ENCODE data around the gene ZNF81. TPM values are rescaled to one million over a fixed set of nuclear protein-coding genes. Genes with fewer than 3 reads are reported as not detected.
"Not testable (repeated sequence)": the region's sequence is repeated elsewhere in the genome, so short reads cannot be mapped to it uniquely, and the experiment has no call there.

ZNF81 gene
- total RNA-seq, 1 donor from 2014 or later = 2.8 TPM

DNA sequence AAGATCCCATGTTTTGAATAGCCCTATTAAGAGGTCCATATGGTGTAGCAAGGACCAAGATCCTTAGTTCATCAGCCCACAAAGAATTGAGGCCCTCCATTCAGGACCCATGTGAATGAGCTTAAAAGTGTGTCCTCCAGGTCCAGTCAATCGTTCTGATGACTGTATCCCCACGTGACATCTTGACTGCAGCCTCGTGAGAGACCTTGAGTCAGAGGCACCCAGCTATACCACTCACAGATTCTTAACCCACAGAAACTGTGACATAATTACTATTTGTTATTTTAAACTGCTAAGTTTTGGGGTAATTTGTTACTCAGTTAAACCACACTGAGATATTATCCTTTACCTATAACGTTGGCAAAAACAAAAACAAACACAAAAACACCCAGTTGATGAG, 104.7 kb downstream of the ZNF81 start:
- Histone ChIP-seq H3K4me1 (no peaks in the 10 kb centered on the region), H3K27me3 (no peaks in the 10 kb centered on the region), H3K4me3 (no peak overlapping the region), H3K36me3 (no peaks in the 10 kb centered on the region), H3K27ac (no peak overlapping the region), H3K9me3 (peaks cover 0 to 5% of the 10 kb centered on the region in 2 donors)
- no peak for TF ChIP-seq CTCF (IDR thresholded peaks at IDR 0.05)
- no peak for DNase-seq (ENCODE audit: low spot score in 2 of 2)
- intact Hi-C loops (cut with DNase I) = no loop called here

GRCh38 chrX:47955295-47955694, 118.6 kb downstream of the ZNF81 start:
- intact Hi-C loops (cut with DNase I) = not testable (repeated sequence)

GRCh38 chrX:47956016-47956415, 119.3 kb downstream of the ZNF81 start:
- no peak overlapping the region for H3K4me3 ChIP-seq
- no peaks in the 10 kb centered on the region for H3K4me1 ChIP-seq
- no peak for DNase-seq (ENCODE audit: low spot score in 2 of 2)
- H3K27ac ChIP-seq = no peak overlapping the region
- no peaks in the 10 kb centered on the region for H3K36me3 ChIP-seq
- TF ChIP-seq CTCF (IDR thresholded peaks at IDR 0.05) = no peak
- intact Hi-C loops (cut with DNase I) = no loop called here
- no peaks in the 10 kb centered on the region for H3K27me3 ChIP-seq
- no peaks in the 10 kb centered on the region for H3K9me3 ChIP-seq

More at GRCh38 chrX:47955295-47955694, 118.6 kb downstream of the ZNF81 start:
- not testable (repeated sequence) for H3K27me3 ChIP-seq; DNase-seq (ENCODE audit: low spot score in 2 of 2); H3K36me3 ChIP-seq; H3K4me1 ChIP-seq; H3K27ac ChIP-seq; H3K9me3 ChIP-seq; H3K4me3 ChIP-seq

DNA sequence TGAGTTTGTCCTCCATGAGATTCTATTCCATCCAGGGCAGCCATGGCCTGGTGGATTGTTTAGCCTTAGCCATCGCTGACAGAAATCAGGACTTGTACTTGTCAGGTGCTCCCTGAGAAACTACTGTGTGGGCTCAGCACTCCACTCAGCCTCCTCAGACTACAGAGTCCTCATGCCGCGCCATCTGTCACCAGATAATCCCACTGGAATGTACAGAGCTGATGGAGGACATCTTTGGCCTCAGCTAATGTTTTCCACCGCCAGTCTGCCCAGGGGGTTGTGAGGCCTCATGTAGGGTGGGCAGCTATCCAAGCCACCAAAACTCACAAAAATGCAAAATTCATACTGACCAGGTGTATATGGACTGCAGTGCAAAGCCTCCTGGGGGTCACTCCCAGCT, 121.5 kb downstream of the ZNF81 start:
- H3K4me1 ChIP-seq; H3K9me3 ChIP-seq; intact Hi-C loops (cut with DNase I); H3K27me3 ChIP-seq; H3K27ac ChIP-seq; DNase-seq (ENCODE audit: low spot score in 2 of 2); H3K36me3 ChIP-seq; H3K4me3 ChIP-seq: not testable (repeated sequence)

DNA sequence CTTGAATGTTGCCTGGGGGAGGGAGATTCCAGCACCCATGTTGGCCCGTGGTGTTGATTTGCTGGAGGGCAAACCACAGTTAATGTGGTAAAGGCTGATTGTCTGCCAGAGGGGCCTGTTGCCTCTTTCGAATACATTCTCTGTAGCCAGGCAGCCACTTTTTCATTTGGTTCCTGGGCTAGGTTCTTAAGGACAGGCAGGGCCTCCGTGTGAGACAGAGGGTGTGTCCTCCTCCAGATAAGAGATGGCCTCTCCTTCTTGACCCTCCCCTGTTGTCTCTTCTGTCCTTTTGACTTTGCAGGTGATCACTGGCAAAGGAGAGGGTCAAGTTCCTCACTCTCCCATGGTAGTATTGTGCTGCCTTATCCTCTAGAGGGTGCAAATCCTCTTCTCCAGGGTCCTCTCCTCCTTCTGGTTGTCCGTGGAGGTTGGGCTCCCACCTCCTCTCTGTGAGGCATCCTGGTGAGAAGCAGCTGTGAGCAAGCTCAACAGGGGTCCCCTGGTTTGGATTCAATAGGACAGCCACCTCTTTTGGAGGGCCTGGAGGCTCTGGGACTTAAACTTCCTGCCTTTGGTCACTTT, 122.2 kb downstream of the ZNF81 start:
- H3K36me3 ChIP-seq = no peaks in the 10 kb centered on the region
- H3K4me1 ChIP-seq = no peaks in the 10 kb centered on the region
- H3K9me3 ChIP-seq = peaks cover 0 to 1% of the 10 kb centered on the region in 2 donors
- TF ChIP-seq CTCF (IDR thresholded peaks at IDR 0.05) = no peak
- no peak for DNase-seq (ENCODE audit: low spot score in 2 of 2)
- no peak overlapping the region for H3K4me3 ChIP-seq
- no peak overlapping the region for H3K27ac ChIP-seq
- intact Hi-C loops (cut with DNase I) = no loop called here
- H3K27me3 ChIP-seq = no peaks in the 10 kb centered on the region

- Histone ChIP-seq H3K4me1 (no peaks in the 10 kb centered on the region), H3K9me3 (peaks cover 0 to 10% of the 10 kb centered on the region in 2 donors), H3K36me3 (no peaks in the 10 kb centered on the region), H3K4me3 (no peak overlapping the region), H3K27ac (no peak overlapping the region), H3K27me3 (no peaks in the 10 kb centered on the region)
- intact Hi-C loops (cut with DNase I) = no loop called here
- no peak for DNase-seq (ENCODE audit: low spot score in 2 of 2)
- no peak for TF ChIP-seq CTCF (IDR thresholded peaks at IDR 0.05)
These were observed 123.7 kb downstream of the ZNF81 start for GRCh38 chrX:47960406-47960805.

- H3K9me3 ChIP-seq = peaks cover 0 to 16% of the 10 kb centered on the region in 2 donors
- DNase-seq (ENCODE audit: low spot score in 2 of 2); H3K4me3 ChIP-seq; intact Hi-C loops (cut with DNase I); H3K36me3 ChIP-seq; H3K27me3 ChIP-seq; H3K4me1 ChIP-seq; H3K27ac ChIP-seq: not testable (repeated sequence)
These were observed 125.1 kb downstream of the ZNF81 start for GRCh38 chrX:47961830-47962229.

DNA sequence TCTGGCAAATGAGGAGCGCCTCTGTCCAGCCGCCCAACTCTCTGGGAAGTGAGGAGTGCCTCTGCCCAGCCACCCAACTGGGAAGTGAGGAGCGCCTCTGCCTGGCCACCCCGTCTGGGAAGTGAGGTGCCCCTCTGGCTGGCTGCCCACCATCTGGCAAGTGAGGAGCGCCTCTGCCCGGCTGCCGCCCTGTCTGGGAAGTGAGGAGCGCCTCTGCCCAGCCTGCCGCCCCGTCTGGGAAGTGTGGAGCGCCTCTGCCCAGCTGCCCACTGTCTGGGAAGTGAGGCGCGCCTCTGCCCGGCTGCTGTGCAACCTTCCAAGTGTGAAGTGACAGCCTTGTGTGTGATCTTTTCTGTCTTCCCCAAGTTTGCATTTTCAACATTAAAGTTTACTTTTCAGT, 128.8 kb downstream of the ZNF81 start:
- H3K4me1 ChIP-seq; H3K36me3 ChIP-seq; DNase-seq (ENCODE audit: low spot score in 2 of 2); intact Hi-C loops (cut with DNase I); H3K27ac ChIP-seq; H3K27me3 ChIP-seq; H3K4me3 ChIP-seq: not testable (repeated sequence)
- H3K9me3 ChIP-seq = peaks cover 0 to 28% of the 10 kb centered on the region in 2 donors
